OCI-LY7 (cell line): ENCODE data around the gene DOLPP1.

Source experiments
- EZH2phosphoT487 ChIP-seq: fragments of 200-600 bp; sonication (generic); IDR thresholded peaks from 2 replicates; pipeline ENCODE4 v1.6.1; 2018; ENCODE audit warnings: low read depth, borderline replicate concordance, mild to moderate bottlenecking, mixed run types, antibody characterized with exemption, low read length, moderate library complexity, mixed read lengths
- TF ChIP-seq, protein P1 (sequence below): fragments of 200-600 bp; sonication (generic); conservative IDR thresholded peaks from 2 replicates; pipeline ENCODE4 v1.5.1; 2014; ENCODE audit warnings: mild to moderate bottlenecking, antibody characterized with exemption, low read length, moderate library complexity, mixed read lengths

DNA sequence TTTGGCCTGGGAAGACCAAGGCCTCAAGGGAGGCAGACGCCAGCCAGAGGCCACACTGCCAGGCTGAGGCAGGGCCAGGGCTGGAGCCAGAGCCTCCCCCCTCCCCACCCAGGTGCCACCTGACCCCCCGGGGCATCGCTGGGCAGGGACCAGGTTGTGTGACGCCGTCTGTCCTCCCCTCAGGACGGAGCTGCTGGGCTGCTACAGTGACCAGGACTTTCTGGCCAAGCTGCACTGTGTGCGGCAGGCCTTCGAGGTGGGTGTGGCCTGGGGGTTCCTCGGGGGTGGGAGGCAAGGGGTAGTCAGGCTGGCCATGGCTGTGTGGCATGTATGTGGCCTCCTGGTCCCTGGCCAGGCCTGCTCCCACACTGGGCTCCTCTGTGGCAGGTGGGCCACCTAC, 17.9 kb upstream of the DOLPP1 start:
- TF ChIP-seq, protein P1, sequence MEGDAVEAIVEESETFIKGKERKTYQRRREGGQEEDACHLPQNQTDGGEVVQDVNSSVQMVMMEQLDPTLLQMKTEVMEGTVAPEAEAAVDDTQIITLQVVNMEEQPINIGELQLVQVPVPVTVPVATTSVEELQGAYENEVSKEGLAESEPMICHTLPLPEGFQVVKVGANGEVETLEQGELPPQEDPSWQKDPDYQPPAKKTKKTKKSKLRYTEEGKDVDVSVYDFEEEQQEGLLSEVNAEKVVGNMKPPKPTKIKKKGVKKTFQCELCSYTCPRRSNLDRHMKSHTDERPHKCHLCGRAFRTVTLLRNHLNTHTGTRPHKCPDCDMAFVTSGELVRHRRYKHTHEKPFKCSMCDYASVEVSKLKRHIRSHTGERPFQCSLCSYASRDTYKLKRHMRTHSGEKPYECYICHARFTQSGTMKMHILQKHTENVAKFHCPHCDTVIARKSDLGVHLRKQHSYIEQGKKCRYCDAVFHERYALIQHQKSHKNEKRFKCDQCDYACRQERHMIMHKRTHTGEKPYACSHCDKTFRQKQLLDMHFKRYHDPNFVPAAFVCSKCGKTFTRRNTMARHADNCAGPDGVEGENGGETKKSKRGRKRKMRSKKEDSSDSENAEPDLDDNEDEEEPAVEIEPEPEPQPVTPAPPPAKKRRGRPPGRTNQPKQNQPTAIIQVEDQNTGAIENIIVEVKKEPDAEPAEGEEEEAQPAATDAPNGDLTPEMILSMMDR, result no peak
- TF ChIP-seq EZH2phosphoT487, result no peak
